NCI-H748 (cell line): ENCODE data around the gene ZNF587B.
"Not testable (repeated sequence)": the region's sequence is repeated elsewhere in the genome, so short reads cannot be mapped to it uniquely, and the experiment has no call there.

Source experiments
- DNase-seq: peaks from one replicate; lab custom pipeline; 2025; ENCODE audit not compliant: unreplicated experiment; lab: John Stamatoyannopoulos, UW

ZNF587B gene

DNA sequence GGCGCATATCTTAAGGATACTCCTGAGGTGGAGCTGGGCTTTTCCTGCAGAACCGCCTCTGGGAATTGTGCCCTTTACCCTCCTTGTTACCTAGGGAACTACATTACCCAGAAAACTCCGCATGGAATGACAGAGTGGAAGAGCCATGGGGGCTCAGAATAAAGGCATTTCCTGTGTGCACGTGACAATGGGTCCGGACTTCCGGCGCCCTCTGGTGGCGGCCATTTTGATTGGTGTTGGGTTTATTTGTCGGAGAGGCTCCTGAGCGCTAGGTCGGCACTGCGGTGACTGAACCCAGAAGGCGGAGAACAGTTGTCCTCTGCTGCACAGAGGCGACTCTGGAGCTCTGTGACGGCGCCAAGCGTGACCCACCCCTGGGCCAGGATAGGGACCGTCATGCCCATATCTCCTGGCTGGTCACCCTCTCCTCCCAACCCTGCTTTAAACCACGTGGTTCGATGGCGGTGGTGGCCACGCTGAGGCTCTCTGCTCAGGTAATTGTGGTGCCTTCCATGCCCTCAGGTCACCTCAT lies at the start of gene ZNF587B:
ZNF587B (plus strand) TSS at position 229 of the 532 bp plus-strand sequence; CDS start at position 459, 230 bp downstream.
- DNase-seq = peak; percentile 56

DNA sequence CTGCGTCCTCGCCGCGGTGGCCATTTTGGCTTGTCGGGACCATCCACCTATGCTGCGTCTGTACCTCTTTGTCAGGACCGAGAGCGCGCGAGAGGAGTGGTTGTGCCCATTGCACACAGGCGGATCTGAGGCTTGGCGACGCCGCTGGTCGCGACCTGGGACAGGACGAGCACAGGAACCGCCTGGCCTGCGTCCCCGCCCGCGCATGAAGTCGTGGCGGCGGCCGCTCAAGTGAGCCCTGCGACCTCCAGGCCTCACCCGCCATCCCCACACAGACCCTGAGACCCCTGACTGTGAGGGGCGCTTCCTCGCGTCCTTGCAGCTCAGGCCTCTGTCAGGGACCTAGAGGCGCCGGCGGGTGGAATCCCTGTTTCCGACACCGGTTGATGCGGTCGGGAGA lies 43.8 kb upstream of the ZNF587B start:
- no peak for DNase-seq

DNA sequence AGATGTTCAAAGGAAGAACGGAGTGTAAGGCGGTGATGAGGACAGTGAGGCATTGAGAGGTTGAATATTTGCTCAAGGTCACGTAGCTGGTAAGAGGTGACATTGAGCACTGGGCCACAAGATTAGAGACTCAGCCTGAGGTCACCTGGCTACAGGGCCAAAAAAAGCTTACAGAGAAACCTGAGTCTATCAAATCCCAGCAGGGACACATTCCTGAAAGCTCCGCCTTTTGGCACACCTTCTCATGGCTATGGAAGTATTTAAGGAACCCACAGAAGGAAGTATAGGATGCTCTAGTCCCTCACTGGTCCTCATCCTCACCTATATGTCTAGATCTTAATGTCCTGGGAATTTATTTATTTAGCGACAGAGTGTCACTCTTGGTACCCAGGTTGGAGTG lies 43.2 kb upstream of the ZNF587B start:
- DNase-seq = no peak

DNA sequence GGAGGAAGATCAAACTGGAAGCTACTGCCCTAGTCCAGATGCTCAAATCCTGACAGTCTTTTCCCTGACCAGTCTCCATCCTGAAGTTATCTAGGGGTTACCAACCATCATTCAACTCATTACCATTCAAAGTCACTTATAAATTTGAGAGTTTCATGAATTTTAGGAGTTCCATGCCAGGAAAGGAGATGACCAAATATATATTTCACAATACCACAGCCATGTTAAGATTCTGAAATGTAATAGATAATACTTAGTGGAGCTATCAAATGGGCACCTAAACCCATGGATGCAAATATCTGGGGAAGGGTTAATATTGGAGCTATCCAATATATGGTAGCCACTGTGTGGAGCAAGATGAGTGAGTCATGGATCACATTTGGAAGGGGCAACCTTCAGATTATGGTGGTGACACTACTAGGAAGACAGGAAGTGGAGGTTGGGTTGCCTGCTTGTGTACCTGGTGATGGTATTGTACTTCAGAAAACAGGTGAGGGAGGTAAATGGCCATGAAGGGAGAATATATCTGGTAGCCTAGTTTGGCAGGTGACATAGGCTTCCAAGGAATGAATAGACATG lies 41.9 kb upstream of the ZNF587B start:
- no peak for DNase-seq

DNA sequence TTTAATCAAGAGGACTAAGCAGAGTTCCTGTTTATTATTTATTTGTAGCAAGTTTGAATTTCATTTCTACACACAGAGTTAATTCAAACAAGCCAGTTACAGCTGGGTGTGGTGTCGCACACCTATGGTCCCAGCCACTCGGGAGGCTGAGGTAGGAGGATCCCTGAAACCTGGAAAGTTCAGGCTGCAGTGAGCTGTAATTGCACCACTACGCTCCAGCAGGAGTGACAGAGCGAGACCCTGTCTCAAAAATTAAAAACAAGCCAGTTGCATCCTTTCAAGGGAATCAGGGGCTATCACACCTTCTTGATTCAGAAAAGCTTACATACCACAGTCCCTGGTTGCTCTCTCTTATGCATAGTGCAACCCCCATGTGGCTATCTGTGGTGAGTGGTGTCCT lies 40.8 kb upstream of the ZNF587B start:
- no peak for DNase-seq

DNA sequence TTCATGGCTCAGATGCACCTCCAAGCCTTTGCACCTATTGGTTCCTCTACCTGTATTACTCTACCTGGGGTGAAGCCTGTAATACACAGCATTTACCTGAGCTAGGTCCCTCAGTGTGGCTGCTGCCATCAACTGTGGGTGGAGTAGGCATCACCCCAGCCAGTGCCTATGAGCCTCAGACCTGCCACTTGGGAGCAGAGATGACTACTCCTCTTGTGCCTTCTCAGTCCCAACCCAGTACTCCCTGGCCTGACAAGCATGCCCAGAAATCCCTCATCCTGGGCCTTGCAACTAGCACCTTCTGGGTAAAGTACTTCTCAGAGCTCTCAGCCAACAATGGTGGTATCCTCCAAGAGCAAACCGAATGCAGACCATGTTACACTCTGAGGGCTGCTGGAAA lies 33.5 kb upstream of the ZNF587B start:
- not testable (repeated sequence) for DNase-seq

DNA sequence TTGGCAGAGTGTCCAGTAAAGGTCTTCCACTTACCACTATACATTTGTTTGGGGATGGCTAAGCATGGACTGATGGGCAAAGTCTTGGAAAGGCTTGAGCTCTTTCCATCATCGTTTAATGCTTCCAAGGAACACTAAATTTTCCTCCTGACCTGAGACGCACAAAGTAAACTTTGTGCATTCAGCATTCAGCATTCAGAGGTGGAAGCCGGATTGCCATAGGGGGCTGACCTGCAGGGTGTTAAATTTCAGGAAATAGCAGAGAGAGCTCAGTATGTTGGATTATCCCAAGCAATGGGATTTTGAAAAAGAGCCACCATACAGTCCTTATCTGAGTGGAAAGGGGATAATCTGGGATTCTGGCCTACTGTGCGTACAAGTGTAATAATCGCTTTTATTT lies 29.4 kb upstream of the ZNF587B start:
- DNase-seq = no peak

DNA sequence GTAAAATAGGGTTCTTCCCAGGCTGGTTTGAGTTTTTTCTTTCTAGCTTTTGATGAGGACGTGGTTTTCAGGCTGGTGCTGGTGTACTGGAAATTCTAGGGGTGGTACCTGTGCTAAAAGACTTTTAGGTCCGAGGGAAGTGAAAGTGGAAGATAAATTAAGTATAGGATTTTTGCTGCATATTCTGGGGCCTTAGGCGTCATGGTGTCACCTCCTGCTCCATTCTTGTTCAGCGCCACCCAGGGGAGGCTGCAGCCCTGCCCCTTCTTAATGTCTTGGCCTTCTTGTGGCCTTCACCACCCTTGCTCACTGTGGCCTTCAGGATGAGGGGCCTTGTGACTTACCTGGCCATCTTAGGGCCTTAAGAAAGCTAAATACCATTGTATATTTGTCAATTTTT lies 27.8 kb upstream of the ZNF587B start:
- no peak for DNase-seq

DNA sequence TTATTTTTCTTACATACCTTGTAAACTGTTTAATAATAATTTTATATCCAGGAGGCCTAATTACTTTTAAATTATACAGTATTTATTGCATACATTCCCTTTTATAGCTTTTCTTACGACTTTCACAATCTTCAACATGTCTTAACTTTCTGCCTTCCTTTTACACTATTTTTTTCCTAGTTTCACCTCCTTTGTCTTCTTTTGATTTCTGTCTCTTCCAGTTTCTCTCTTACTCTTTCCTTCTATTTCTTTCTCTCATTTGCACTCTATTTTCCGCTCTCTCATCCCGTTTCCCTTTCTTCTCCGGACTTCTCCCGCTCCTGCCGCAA lies 26.9 kb upstream of the ZNF587B start:
- DNase-seq = no peak

DNA sequence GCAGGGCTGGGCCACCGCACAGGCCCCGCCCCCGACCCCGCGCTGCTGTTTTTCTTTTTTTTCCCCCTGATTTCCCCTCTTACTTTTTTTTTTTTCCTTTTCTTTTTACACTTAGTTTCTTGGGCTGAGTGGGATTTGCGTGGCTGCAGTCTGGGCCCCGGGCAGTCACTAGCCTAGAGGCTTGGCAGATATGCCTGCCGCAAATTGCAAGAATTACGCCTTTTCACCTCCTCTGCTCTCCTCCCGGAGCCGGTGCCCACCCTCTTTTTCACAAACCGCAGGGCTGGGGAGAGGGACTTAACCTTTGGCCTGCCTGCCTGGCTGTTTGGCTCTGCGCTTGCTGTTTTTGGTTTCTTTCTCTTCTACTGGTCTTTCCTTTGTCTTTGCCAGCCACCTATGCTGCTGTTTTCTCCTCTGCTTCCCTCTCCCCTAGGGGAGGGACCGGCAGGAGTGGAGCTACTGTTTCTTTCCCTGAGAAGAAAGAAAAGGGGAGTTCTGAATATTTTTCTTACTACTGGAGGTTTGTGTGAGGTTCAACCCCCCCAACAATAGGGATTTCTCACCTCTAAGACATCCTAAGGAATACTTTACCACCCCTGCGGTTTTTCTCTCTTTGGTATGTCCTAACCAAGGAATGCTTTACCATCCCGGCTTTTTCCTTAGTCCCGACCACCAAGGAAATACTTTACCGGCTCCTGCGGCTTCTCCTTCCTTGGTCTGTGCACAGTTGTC lies 26.3 kb upstream of the ZNF587B start:
- peak; percentile 47 for DNase-seq

DNA sequence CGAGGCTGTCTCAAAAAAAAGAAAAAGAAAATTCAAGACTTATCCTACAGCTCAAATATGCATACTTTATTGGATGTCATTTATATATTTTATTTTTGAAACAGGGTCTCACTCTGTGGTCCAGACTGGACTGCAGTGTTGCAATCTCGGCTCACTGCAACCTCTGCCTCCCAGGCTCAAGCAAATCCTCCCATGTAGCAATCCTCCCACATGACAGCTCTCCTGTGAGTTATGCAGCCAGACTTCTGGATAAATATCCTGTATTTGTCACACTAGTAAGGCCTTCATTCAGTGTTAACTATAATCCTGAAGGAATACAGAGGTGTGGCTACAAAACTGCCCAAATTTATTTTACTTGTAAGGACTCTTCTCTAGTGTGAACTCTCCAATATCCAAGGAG lies 22.6 kb upstream of the ZNF587B start:
- DNase-seq = no peak

DNA sequence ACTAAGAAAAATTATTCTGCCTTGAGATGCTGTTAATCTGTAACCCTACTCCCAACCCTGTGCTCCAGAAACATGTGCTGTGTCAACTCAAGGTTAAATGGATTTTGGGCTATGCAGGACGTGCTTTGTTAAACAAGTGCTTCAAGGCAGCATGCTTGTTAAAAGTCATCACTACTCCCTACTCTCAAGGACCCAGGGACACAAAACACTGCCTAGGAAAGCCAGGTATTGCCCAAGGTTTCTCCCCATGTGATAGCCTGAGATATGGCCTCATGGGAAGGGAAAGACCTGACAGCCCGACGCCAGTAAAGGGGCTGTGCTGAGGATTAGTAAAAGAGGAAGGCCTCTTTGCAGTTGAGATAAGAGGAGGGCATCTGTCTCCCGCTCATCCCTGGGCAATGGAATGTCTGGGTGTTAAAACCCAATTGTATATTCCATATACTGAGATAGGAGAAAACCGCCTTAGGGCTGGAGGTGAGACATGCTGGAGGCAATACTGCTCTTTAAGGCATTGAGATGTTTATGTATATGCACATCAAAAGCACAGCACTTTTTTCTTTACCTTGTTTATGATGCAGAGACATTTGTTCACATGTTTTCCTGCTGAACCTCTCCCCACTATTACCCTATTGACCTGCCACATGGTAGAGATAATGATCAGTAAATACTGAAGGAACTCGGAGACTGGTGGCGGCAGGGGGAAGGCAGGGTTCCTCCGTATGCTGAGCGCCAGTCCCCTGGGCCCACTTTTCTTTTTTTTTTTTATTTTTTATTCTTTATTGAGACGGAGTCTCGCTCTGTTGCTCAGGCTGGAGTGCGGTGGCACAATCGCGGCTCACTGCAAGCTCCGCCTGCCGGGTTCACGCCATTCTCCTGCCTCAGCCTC lies 19.4 kb upstream of the ZNF587B start:
- DNase-seq = not testable (repeated sequence)

DNA sequence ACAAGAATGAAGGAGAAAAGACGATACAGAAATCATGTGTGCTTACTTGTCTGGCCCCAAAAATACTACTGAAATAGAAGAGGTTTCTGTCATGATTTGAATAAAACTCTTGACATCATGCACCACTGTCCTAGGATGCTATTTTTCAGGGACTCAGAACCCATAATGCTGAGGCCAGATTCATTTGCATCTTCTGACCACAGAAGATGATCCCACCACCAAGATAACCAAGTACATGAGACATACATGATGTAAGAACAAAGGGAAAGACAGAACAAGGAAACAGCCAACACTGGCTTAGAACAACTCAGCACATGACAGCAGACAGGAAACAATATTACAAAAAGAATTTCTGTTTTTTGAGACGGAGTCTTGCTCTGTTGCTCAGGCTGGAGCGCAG lies 17.9 kb upstream of the ZNF587B start:
- DNase-seq = no peak

DNA sequence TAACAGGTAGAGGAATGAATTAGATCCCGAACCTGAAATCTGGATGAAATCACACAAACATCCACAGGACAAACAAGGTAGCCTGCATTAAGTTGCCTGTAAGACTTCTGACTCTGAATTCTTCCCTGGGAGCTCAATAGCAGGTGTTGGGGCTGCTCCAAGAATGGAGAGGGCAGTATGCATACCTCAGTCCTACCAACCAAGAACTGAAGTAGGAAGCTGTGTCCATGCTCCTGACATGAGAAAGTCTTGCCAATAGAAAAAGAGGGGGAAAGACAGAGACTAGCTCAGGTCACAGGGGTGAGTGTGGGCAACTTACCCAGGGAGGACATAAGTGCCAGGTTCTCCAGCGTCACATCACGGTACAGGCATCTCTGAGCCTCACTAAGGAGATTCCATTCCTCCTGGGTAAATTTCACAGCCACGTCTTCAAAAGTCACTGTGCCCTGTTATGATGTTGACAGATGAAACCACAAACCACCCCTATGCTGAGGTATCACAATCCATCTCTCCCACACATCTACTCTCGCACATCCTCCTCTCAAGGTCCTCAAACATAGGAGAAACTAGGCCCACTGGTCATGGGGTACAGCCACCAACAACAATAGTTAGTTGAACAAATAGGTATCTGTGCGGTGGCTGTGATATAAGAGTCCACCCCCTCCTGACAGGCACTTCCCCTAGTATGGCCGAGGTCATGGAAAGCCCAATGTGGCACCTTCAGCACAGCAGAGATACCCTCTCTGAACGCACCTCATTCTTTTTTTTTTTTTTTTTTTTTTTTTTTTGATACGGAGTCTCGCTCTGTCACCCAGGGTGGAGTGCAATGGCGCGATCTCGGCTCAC lies 16.9 kb upstream of the ZNF587B start:
- DNase-seq = not testable (repeated sequence)

DNA sequence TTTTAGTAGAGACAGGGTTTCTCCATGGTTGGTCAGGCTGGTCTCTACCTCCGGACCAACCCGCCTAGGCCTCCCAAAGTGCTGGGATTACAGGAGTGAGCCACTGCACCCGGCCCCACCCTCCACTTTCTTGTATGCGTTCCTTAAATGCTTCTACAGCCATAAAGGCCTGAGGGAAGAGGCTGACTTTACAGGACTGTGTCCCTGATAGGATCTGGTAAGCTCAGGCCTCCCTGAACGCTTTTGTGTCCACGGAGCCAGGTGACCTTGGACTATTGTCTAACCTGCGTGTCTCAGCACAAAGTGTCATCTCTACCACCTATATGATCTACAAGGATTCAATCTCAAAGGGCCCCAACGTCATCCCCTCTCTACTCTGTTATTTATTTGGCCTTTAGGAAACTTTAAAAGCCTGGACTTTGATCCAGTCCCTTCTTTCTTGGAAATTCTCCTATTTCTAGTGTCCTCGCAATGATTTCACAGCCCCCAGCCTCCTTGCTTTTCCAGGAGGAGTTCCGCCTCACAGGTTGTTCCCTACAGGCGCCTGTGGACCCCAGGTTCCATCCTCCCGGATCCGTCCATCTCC lies 16.1 kb upstream of the ZNF587B start:
- DNase-seq = peak; percentile 23

DNA sequence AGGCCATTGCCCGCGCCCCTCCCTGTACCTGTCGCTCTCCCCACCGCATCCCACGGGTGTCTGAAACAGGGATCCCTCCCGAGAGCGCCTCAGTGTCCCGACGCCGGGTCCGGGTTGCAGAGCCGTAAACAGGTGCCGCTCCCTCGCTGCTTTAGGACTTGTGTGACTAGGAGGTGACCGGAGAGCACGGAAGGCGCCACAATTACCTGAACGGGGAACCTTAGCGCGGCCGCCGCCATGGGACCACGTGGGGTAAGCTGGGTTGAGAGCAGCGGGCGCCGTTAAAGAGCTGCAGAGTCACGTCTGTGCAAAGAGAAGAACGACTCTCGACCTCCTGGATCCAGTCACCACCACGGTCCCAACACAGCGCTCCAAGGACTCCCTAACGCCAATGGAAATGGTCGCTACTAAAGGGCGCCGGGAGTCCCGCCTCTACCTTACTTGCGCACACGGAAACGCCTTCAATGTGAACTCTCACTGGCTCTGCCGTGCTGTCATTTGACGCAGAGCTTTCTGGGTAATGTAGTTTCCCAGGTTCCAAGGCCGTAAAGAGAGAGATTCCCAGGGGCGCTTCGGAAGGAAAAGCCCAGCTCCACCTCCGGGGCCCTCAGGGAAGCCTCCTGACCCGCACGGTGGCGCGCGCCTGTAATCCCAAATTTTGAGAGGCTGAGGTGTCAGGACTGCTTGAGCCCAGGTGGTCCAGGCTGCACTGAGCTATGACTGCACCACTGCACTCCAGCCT lies 15.4 kb upstream of the ZNF587B start, which contains the start of gene ZNF552:
ZNF552 (minus strand) TSS at position 409 of the 742 bp plus-strand sequence; CDS start at position 239, 170 bp downstream.
- DNase-seq = peak; percentile 97

DNA sequence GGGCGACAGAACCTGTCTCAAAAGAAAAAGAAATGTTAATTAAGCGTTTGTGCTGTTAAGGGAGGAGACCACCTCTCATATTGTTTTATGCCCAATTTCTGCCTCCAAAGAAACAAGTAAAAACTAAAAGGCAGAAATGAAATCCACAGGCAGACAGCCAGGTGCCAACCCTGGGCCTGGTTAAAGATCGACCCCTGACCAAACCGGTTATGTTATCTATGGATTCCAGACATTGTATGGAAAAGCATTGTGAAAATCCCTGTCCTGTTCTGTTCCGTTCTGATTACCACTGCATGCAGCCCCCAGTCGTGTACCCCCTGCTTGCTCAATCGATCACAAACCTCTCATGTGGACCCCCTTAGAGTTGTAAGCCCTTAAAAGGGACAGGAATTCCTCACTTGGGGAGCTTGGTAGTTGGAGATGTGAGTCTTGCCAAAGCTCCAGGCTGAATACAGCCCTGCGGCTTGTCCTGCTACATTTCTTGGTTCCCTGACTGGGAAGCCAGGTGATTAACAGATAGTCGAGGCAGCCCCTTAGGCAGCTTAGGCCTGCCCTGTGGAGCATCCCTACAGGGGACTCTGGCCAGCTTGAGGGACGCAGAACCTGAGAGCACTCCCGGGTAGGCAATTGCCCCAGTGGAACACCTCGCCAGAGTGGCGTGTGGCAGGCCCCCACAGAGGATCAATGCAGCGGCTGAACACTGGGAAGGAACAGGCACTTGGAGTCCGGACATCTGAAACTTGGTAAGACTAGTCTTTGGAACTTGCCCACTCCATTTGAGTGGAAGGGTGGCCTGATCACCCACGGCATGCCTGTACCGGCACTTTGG lies 14.6 kb upstream of the ZNF587B start:
- no peak for DNase-seq

DNA sequence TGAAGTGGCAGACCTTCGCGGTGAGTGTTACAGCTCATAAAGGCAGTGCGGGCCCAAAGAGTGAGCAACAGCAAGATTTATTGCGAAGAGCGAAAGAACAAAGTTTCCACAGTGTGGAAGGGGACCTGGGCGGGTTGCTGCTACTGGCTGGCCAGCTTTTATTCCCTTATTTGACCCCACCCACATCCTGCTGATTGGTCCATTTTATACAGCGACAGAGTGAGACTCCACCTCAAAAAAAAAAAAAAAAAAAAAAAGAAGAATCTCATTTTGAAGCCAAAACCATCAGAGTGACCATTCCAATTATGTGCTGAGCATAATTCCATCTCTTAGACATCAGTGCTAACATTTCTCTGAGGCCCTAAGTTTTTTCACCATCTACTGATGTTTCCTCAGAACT lies 13.4 kb upstream of the ZNF587B start:
- DNase-seq = no peak

DNA sequence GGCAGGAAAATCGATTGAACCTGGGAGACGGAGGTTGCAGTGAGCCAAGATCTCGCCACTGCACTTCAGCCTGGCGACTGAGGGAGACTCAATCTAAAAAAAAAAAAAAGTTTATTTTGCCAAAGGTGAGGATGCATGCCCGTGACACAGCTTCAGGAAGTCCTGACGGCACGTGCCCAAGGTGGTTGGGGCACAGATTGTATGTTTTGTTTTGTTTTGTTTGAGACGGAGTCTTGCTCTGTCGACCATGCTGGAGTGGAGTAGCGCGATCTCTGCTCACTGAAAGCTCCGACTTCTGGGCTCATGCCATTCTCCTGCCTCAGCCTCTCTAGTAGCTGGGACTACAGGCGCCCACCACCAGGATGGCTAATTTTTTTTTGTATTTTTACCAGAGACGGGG lies 12.1 kb upstream of the ZNF587B start:
- no peak for DNase-seq
